Neuronal stem cell (in vitro differentiated cells): ENCODE results near the gene FUCA2. TPM values are rescaled to one million over a fixed set of nuclear protein-coding genes. Genes with fewer than 3 reads are reported as not detected.

Experiments
- DNase-seq: peaks from one replicate; pipeline ENCODE4 v3.0.0-alpha.2; 2013; ENCODE audit warnings: low spot score
- H2AFZ ChIP-seq: one replicate; pipeline ENCODE4 v1.6.1; 2013; ENCODE audit warnings: mild to moderate bottlenecking, low read length, inconsistent platforms
- H2AK5ac ChIP-seq: 2 replicates; pipeline ENCODE4 v1.6.1; 2013; ENCODE audit warnings: low read depth, mild to moderate bottlenecking, inconsistent platforms, low read length, moderate library complexity, mixed read lengths
- H2BK120ac ChIP-seq: 2 replicates; pipeline ENCODE4 v1.6.1; 2013; ENCODE audit warnings: low read depth, mild to moderate bottlenecking, inconsistent platforms, low read length, moderate library complexity, mixed read lengths
- H2BK12ac ChIP-seq: one replicate; pipeline ENCODE4 v1.6.1; 2013; ENCODE audit warnings: low read length, inconsistent platforms
- H2BK15ac ChIP-seq: 2 replicates; pipeline ENCODE4 v1.6.1; 2013; ENCODE audit warnings: mild to moderate bottlenecking, low read length, inconsistent platforms, mixed read lengths
- H2BK5ac ChIP-seq: one replicate; pipeline ENCODE4 v1.6.1; 2013; ENCODE audit warnings: inconsistent platforms, mild to moderate bottlenecking, low read length, moderate library complexity
- H3K14ac ChIP-seq: one replicate; pipeline ENCODE4 v1.6.1; 2013; ENCODE audit warnings: low read length, inconsistent platforms
- H3K18ac ChIP-seq: 2 replicates; pipeline ENCODE4 v1.6.1; 2013; ENCODE audit warnings: low read length, inconsistent platforms
- H3K23ac ChIP-seq: 2 replicates; pipeline ENCODE4 v1.6.1; 2013; ENCODE audit warnings: low read depth, mild to moderate bottlenecking, mixed read lengths, low read length, inconsistent platforms; ENCODE audit not compliant: poor library complexity
- H3K27ac ChIP-seq: replicated peaks from 3 replicates; pipeline ENCODE4 v1.5.1; 2013; ENCODE audit warnings: low read length, inconsistent platforms
- H3K27me3 ChIP-seq, 3 experiments: 2 replicates each; pipeline ENCODE4 v1.6.1; 2013; ENCODE audit warnings: low read length in 3 of 3, mild to moderate bottlenecking in 2 of 3, inconsistent platforms in 1 of 3, low read depth in 1 of 3, mixed read lengths in 1 of 3, moderate library complexity in 1 of 3; ENCODE audit not compliant: control insufficient read depth in 3 of 3, insufficient read depth in 3 of 3
- H3K36me3 ChIP-seq, 2 donors: replicated peaks in 1 of 2; 2 replicates each; pipeline ENCODE4 v1.6.1; 2013; ENCODE audit warnings: low read length in 2 of 2; ENCODE audit not compliant: control insufficient read depth in 2 of 2, insufficient read depth in 2 of 2
- H3K4ac ChIP-seq: 2 replicates; pipeline ENCODE4 v1.6.1; 2013; ENCODE audit warnings: inconsistent platforms, mild to moderate bottlenecking, low read length, moderate library complexity
- H3K4me1 ChIP-seq, 2 donors: 1 replicate in 1 of 2; 2 replicates in 1 of 2; pipeline ENCODE4 v1.6.1; 2013; ENCODE audit warnings: low read length in 2 of 2, low read depth in 1 of 2; ENCODE audit not compliant: control insufficient read depth in 2 of 2, insufficient read depth in 1 of 2
- H3K4me2 ChIP-seq: one replicate; pipeline ENCODE4 v1.6.1; 2013; ENCODE audit warnings: mild to moderate bottlenecking, low read length, inconsistent platforms; ENCODE audit not compliant: insufficient read depth, poor library complexity, severe bottlenecking
- H3K4me3 ChIP-seq, 2 donors: 2 replicates each; pipeline ENCODE4 v1.5.1; 2013; ENCODE audit warnings: low read length in 2 of 2, mild to moderate bottlenecking in 2 of 2, inconsistent platforms in 1 of 2, moderate library complexity in 1 of 2
- H3K79me1 ChIP-seq: one replicate; pipeline ENCODE4 v1.6.1; 2013; ENCODE audit warnings: low read depth, mild to moderate bottlenecking, inconsistent platforms, low read length, moderate library complexity
- H3K9ac ChIP-seq: one replicate; pipeline ENCODE4 v1.6.1; 2013; ENCODE audit warnings: mild to moderate bottlenecking, low read depth, low read length, inconsistent platforms; ENCODE audit not compliant: poor library complexity
- H3K9me3 ChIP-seq, 2 donors: replicated peaks in 1 of 2; 2 replicates each; pipeline versions ENCODE3 to v1.6.1; 2013; ENCODE audit warnings: low read length in 2 of 2, mild to moderate bottlenecking in 2 of 2, inconsistent platforms in 1 of 2, low read depth in 1 of 2, mixed read lengths in 1 of 2, moderate library complexity in 1 of 2; ENCODE audit not compliant: control insufficient read depth in 2 of 2, insufficient read depth in 1 of 2
- H4K8ac ChIP-seq: one replicate; pipeline ENCODE4 v1.6.1; 2013; ENCODE audit warnings: low read depth, mild to moderate bottlenecking, inconsistent platforms, low read length, moderate library complexity
- H4K91ac ChIP-seq: one replicate; pipeline ENCODE4 v1.6.1; 2013; ENCODE audit warnings: low read length, low read depth, mild to moderate bottlenecking, inconsistent platforms; ENCODE audit not compliant: poor library complexity
- WGBS, 2 donors: extraction: QIAGEN DNeasy Blood & Tissue Kit; methylation state at CpG; one replicate each; pipeline ENCODE4 v1.1.7; 2013; ENCODE audit warnings: missing lambda C conversion rate in 2 of 2, mixed read lengths in 1 of 2; ENCODE audit not compliant: insufficient read length in 2 of 2, insufficient replicate concordance in 1 of 2; ENCODE audit errors: extremely low coverage in 2 of 2; 5-methylcytosine and 5-hydroxymethylcytosine counted together
- polyA plus RNA-seq, 2 experiments: library from polyadenylated mRNA; stranded (reverse); fragments of 200-250 nt; gene quantifications; one replicate each; pipeline ENCODE4 v1.2.3, GENCODE V29; 2013

Gene FUCA2
- 27.2 TPM for polyA plus RNA-seq (2013, experiment 1 of 2)
- 27.6 TPM for polyA plus RNA-seq (2013, experiment 2 of 2)

- H3K36me3 ChIP-seq = peaks cover 3 to 38% of the 10 kb centered on the region in 2 donors
- H3K4me3 ChIP-seq = peak within 1 kb of the TSS; percentile 63 to 79
- no peaks in the 10 kb centered on the region for H3K79me1 ChIP-seq
- no peak within 1 kb of the TSS for H2BK12ac ChIP-seq
- H3K4me1 ChIP-seq = peaks cover 6% of the 10 kb centered on the region in 2 donors
- DNase-seq = peak; percentile 61
- H2AFZ ChIP-seq = peak within 1 kb of the TSS; percentile 92
- no peaks in the 10 kb centered on the region for H3K9me3 ChIP-seq
- H3K23ac ChIP-seq = peak within 1 kb of the TSS; percentile 76
- no peaks in the 10 kb centered on the region for H3K27me3 ChIP-seq
- H2BK120ac ChIP-seq = peak within 1 kb of the TSS; percentile 73
- peak within 1 kb of the TSS; percentile 60 for H3K14ac ChIP-seq
- H3K4ac ChIP-seq = no peak within 1 kb of the TSS
- H4K91ac ChIP-seq = peak within 1 kb of the TSS; percentile 34
- peak within 1 kb of the TSS; percentile 78 for H3K4me2 ChIP-seq
- H3K27ac ChIP-seq = no peak within 1 kb of the TSS
- H2BK15ac ChIP-seq = peak within 1 kb of the TSS; percentile 59
- no CpG with 5 or more reads among the region's 63 CpGs for WGBS, 2 donors
- peak within 1 kb of the TSS; percentile 95 for H3K18ac ChIP-seq
- H4K8ac ChIP-seq = peak within 1 kb of the TSS; percentile 92
- H2AK5ac ChIP-seq = no peak within 1 kb of the TSS
- peak within 1 kb of the TSS; percentile 92 for H3K9ac ChIP-seq
- peak within 1 kb of the TSS; percentile 77 for H2BK5ac ChIP-seq
Measured at GRCh38 chr6:143510991-143511891, at the start of gene FUCA2. TSS of gene FUCA2 (minus strand) at chr6:143511720. CDS start at chr6:143511634, 86 bp downstream.

- Histone ChIP-seq H3K4me2 (no peak overlapping the region), H2BK12ac (no peak overlapping the region), H3K79me1 (no peaks in the 10 kb centered on the region), H3K18ac (no peak overlapping the region), H2AK5ac (no peak overlapping the region), H4K8ac (no peak overlapping the region), H2BK15ac (no peak overlapping the region), H3K4ac (no peak overlapping the region), H3K4me1 (no peaks in the 10 kb centered on the region), H3K36me3 (no peaks in the 10 kb centered on the region), H4K91ac (no peak overlapping the region), H2BK5ac (no peak overlapping the region), H2AFZ (no peak overlapping the region), H3K27me3 (no peaks in the 10 kb centered on the region), H3K14ac (no peak overlapping the region), H3K9ac (no peak overlapping the region), H3K9me3 (peaks cover 2 to 5% of the 10 kb centered on the region in 2 donors), H3K27ac (no peak overlapping the region), H3K4me3 (no peak overlapping the region), H3K23ac (no peak overlapping the region), H2BK120ac (no peak overlapping the region)
- WGBS, 2 donors = no CpG with 5 or more reads among the region's 9 CpGs
- no peak for DNase-seq
Measured at GRCh38 chr6:143561105-143561704, 49.7 kb upstream of the FUCA2 start.

GRCh38 chr6:143559051-143559660, 47.6 kb upstream of the FUCA2 start:
- no peak overlapping the region for H2BK12ac ChIP-seq
- no peak overlapping the region for H2AK5ac ChIP-seq
- no peaks in the 10 kb centered on the region for H3K79me1 ChIP-seq
- H3K4ac ChIP-seq = no peak overlapping the region
- H3K23ac ChIP-seq = no peak overlapping the region
- no peaks in the 10 kb centered on the region for H3K9me3 ChIP-seq
- no peak overlapping the region for H3K4me2 ChIP-seq
- no peak overlapping the region for H2BK5ac ChIP-seq
- no peak overlapping the region for H3K18ac ChIP-seq
- H3K9ac ChIP-seq = no peak overlapping the region
- no peak overlapping the region for H2BK120ac ChIP-seq
- no CpG with 5 or more reads among the region's 3 CpGs for WGBS, 2 donors
- H3K27me3 ChIP-seq = no peaks in the 10 kb centered on the region
- no peak overlapping the region for H2AFZ ChIP-seq
- DNase-seq = no peak
- H4K91ac ChIP-seq = no peak overlapping the region
- H2BK15ac ChIP-seq = no peak overlapping the region
- no peak overlapping the region for H3K4me3 ChIP-seq
- H3K4me1 ChIP-seq = no peaks in the 10 kb centered on the region
- no peak overlapping the region for H3K14ac ChIP-seq
- H4K8ac ChIP-seq = no peak overlapping the region
- no peak overlapping the region for H3K27ac ChIP-seq
- no peaks in the 10 kb centered on the region for H3K36me3 ChIP-seq

GRCh38 chr6:143556529-143556928, 45.0 kb upstream of the FUCA2 start:
- Histone ChIP-seq H2AK5ac (no peak overlapping the region), H2BK5ac (no peak overlapping the region), H3K23ac (no peak overlapping the region), H3K4ac (no peak overlapping the region), H3K4me1 (no peaks in the 10 kb centered on the region), H3K18ac (no peak overlapping the region), H3K27me3 (no peaks in the 10 kb centered on the region), H3K79me1 (no peaks in the 10 kb centered on the region), H3K9me3 (no peaks in the 10 kb centered on the region), H2AFZ (no peak overlapping the region), H2BK120ac (no peak overlapping the region), H4K8ac (no peak overlapping the region), H3K27ac (no peak overlapping the region), H3K4me2 (no peak overlapping the region), H3K9ac (no peak overlapping the region), H4K91ac (no peak overlapping the region), H3K4me3 (no peak overlapping the region), H3K14ac (no peak overlapping the region), H2BK15ac (no peak overlapping the region), H3K36me3 (no peaks in the 10 kb centered on the region), H2BK12ac (no peak overlapping the region)
- DNase-seq = no peak
- no CpG with 5 or more reads among the region's 6 CpGs for WGBS, 2 donors
